Measurements from ENCODE around the gene MYO15B. TPM values are rescaled to one million over a fixed set of nuclear protein-coding genes. Genes with fewer than 3 reads are reported as not detected.

Gene MYO15B
- total and polyA plus RNA-seq, 2 of the 13 experiments (the other 11 are each of a cell fraction or from before 2014, with no cell fraction given), result 2.8 to 8.1 TPM

DNA sequence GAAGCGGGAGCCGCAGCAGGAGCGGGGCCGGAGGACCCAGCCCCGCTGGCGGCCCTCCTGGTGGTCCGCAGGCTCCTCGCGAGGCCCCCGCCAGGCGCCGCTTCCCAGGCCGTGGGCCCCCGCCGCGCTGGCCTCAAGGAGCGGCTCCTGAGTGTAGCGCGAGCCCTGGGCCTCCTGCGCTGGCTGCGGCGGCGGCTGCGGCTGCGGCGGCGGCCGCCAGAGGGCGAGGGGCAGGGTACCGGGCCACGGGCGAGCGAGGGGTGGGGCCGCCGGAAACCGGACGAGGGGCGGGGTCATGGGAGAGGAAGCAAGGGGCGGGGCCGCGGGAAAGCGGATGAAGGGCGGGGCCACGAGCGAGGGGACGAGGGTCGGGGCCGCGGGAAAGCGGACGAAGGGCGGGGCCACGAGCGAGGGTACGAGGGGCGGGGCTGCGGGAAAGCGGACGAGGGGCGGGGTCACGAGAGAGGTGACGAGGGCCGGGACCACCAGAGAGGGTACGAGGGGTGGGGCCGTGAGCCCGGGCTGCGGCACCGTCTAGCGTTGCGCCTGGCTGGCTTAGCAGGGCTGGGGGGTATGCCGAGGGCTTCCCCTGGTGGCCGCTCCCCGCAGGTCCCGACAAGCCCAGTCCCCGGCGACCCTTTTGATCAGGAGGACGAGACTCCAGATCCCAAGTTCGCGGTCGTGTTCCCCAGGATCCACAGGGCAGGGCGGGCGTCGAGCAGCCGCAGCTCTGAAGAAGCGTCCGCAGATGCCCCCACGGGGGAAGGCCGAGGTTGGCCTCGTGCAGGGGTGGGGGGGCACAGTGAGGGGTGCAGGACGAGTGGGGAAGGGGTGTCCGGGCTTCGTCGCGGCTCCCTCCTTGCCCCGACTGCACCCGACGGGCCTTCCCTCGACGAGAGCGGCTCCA, 1.7 kb downstream of the MYO15B start (continued):
- TF ChIP-seq, protein P1, sequence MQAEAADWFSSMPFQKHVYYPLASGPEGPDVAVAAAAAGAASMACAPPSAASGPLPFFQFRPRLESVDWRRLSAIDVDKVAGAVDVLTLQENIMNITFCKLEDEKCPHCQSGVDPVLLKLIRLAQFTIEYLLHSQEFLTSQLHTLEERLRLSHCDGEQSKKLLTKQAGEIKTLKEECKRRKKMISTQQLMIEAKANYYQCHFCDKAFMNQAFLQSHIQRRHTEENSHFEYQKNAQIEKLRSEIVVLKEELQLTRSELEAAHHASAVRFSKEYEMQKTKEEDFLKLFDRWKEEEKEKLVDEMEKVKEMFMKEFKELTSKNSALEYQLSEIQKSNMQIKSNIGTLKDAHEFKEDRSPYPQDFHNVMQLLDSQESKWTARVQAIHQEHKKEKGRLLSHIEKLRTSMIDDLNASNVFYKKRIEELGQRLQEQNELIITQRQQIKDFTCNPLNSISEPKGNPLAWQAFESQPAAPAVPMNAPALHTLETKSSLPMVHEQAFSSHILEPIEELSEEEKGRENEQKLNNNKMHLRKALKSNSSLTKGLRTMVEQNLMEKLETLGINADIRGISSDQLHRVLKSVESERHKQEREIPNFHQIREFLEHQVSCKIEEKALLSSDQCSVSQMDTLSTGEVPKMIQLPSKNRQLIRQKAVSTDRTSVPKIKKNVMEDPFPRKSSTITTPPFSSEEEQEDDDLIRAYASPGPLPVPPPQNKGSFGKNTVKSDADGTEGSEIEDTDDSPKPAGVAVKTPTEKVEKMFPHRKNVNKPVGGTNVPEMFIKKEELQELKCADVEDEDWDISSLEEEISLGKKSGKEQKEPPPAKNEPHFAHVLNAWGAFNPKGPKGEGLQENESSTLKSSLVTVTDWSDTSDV (CRISPR knock-in tag; IDR thresholded peaks at IDR 0.05), result no peak
- TF ChIP-seq YEATS2 (CRISPR knock-in tag; IDR thresholded peaks at IDR 0.05; ENCODE audit: borderline replicate concordance), result peak; percentile 36; the same call in 1 of the 2 replicates
- no peak for TF ChIP-seq U2AF2 (IDR thresholded peaks at IDR 0.05; ENCODE audit: low read depth, low read length)
- TF ChIP-seq, protein P2, sequence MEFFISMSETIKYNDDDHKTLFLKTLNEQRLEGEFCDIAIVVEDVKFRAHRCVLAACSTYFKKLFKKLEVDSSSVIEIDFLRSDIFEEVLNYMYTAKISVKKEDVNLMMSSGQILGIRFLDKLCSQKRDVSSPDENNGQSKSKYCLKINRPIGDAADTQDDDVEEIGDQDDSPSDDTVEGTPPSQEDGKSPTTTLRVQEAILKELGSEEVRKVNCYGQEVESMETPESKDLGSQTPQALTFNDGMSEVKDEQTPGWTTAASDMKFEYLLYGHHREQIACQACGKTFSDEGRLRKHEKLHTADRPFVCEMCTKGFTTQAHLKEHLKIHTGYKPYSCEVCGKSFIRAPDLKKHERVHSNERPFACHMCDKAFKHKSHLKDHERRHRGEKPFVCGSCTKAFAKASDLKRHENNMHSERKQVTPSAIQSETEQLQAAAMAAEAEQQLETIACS (CRISPR knock-in tag; IDR thresholded peaks at IDR 0.05), result 0 out of 2 replicates have a peak, but pooled peaks have one; percentile 20
- TF ChIP-seq AKAP8 (CRISPR knock-in tag; IDR thresholded peaks at IDR 0.05), result no peak
- no peak for TF ChIP-seq POLR2AphosphoS2 (IDR thresholded peaks at IDR 0.05; ENCODE audit: low read depth, low read length)
- no peak for TF ChIP-seq PHB2 (IDR thresholded peaks at IDR 0.05; ENCODE audit: partially characterized antibody)
- peak; percentile 68 for TF ChIP-seq ZNF777 (CRISPR knock-in tag; IDR thresholded peaks at IDR 0.05)
- peak; percentile 84 for TF ChIP-seq HNRNPK (IDR thresholded peaks at IDR 0.05; ENCODE audit: low read depth, low read length, poor library complexity, severe bottlenecking)
- no peak for TF ChIP-seq NFE2L1 (CRISPR knock-in tag; IDR thresholded peaks at IDR 0.05; ENCODE audit: borderline replicate concordance)
- TF ChIP-seq, protein P3, sequence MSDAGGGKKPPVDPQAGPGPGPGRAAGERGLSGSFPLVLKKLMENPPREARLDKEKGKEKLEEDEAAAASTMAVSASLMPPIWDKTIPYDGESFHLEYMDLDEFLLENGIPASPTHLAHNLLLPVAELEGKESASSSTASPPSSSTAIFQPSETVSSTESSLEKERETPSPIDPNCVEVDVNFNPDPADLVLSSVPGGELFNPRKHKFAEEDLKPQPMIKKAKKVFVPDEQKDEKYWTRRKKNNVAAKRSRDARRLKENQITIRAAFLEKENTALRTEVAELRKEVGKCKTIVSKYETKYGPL (CRISPR knock-in tag; IDR thresholded peaks at IDR 0.05), result no peak
- peak; percentile 19; the same call in 1 of the 2 replicates for TF ChIP-seq MEIS2 (CRISPR knock-in tag; IDR thresholded peaks at IDR 0.05)
- TF ChIP-seq, protein P4, sequence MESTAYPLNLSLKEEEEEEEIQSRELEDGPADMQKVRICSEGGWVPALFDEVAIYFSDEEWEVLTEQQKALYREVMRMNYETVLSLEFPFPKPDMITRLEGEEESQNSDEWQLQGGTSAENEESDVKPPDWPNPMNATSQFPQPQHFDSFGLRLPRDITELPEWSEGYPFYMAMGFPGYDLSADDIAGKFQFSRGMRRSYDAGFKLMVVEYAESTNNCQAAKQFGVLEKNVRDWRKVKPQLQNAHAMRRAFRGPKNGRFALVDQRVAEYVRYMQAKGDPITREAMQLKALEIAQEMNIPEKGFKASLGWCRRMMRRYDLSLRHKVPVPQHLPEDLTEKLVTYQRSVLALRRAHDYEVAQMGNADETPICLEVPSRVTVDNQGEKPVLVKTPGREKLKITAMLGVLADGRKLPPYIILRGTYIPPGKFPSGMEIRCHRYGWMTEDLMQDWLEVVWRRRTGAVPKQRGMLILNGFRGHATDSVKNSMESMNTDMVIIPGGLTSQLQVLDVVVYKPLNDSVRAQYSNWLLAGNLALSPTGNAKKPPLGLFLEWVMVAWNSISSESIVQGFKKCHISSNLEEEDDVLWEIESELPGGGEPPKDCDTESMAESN (CRISPR knock-in tag; conservative IDR thresholded peaks at IDR 0.05), result 0 out of 2 replicates have a peak, but pooled peaks have one; percentile 49
- 0 out of 2 replicates have a peak, but pooled peaks have one; percentile 28 for TF ChIP-seq ZBTB20 (CRISPR knock-in tag; IDR thresholded peaks at IDR 0.05; ENCODE audit: borderline replicate concordance, low read depth)
- no peak for TF ChIP-seq NCOR1 (IDR thresholded peaks at IDR 0.05; ENCODE audit: borderline replicate concordance, low read length)
- peak; percentile 41; the same call in 1 of the 2 replicates for TF ChIP-seq ZNF616 (CRISPR knock-in tag; IDR thresholded peaks at IDR 0.05; ENCODE audit: low read depth)
- no peak for TF ChIP-seq TBP (CRISPR knock-in tag; IDR thresholded peaks at IDR 0.05)
- TF ChIP-seq, protein P5, sequence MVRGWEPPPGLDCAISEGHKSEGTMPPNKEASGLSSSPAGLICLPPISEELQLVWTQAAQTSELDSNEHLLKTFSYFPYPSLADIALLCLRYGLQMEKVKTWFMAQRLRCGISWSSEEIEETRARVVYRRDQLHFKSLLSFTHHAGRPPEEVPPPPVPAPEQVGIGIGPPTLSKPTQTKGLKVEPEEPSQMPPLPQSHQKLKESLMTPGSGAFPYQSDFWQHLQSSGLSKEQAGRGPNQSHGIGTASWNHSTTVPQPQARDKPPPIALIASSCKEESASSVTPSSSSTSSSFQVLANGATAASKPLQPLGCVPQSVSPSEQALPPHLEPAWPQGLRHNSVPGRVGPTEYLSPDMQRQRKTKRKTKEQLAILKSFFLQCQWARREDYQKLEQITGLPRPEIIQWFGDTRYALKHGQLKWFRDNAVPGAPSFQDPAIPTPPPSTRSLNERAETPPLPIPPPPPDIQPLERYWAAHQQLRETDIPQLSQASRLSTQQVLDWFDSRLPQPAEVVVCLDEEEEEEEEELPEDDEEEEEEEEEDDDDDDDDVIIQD (CRISPR knock-in tag; IDR thresholded peaks at IDR 0.05; ENCODE audit: low read depth), result 0 out of 2 replicates have a peak, but pooled peaks have one; percentile 11
- 0 out of 2 replicates have a peak, but pooled peaks have one; percentile 15 for TF ChIP-seq GATAD1 (CRISPR knock-in tag; IDR thresholded peaks at IDR 0.05)
- TF ChIP-seq HNRNPH1 (optimal IDR thresholded peaks at IDR 0.05; ENCODE audit: low read depth, low read length), result no peak

Data from HepG2 (cell line).